ENCODE data around the gene CCSER1. TPM values are rescaled to one million over a fixed set of nuclear protein-coding genes. Genes with fewer than 3 reads are reported as not detected.

CCSER1 gene
- total and polyA plus RNA-seq, 2 donors (not counting 1 experiment from before 2014, with no cell fraction given) = 10.7 to 39.5 TPM

DNA sequence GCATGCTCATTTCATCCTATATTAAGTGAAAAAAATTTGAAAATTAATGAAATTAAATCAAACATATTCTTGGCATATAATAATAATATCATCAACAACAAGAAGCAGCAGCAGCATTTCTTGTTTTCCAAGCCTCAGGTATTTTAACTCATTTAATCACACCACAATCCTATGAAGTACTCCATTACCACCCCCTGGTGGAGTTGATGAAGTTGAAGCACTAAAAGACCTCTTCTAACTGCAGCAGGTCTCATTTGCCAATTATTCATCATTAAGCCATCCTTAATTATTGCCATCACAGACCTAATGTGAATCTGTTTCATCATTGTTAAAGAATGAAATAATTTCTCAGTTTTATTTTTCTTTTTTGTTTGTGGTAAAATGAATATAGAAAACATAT lies 1375.2 kb downstream of the CCSER1 start:
- Mint-ChIP-seq H3K27ac (no peak overlapping the region), H3K27me3 (no peaks in the 10 kb centered on the region), H3K9me3 (ENCODE audit: insufficient read depth) (peaks cover 2% of the 10 kb centered on the region), H3K4me1 (no peaks in the 10 kb centered on the region), H3K4me3 (no peak overlapping the region)
- Histone ChIP-seq H3K4me1 (ENCODE audit: control insufficient read depth in 2 of 2, insufficient read depth in 2 of 2, low read length in 2 of 2) (no peaks in the 10 kb centered on the region), H3K4me2 (replicated peaks; ENCODE audit: low read depth, low read length, poor library complexity, severe bottlenecking) (no peak overlapping the region), H2AFZ (ENCODE audit: insufficient read depth, low read depth, low read length, poor library complexity, severe bottlenecking) (no peak overlapping the region), H3K36me3 (replicated peaks in 1 of 2; ENCODE audit: control extremely low read depth in 1 of 2, control insufficient read depth in 1 of 2, extremely low read depth in 1 of 2, insufficient read depth in 2 of 2, low read length in 1 of 2) (no peaks in the 10 kb centered on the region), H3K27ac (ENCODE audit: low read length in 2 of 2) (no peak overlapping the region), H4K20me1 (ENCODE audit: control insufficient read depth, insufficient read depth, low read length, poor library complexity, severe bottlenecking) (no peaks in the 10 kb centered on the region), H3K4me3 (ENCODE audit: control extremely low read depth in 1 of 5, extremely low read depth in 1 of 5, insufficient read depth in 1 of 5, low read depth in 2 of 5, low read length in 4 of 5) (no peak overlapping the region), H3K9ac (ENCODE audit: low read length) (no peak overlapping the region), H3K9me3 (ENCODE audit: control extremely low read depth in 1 of 3, control insufficient read depth in 2 of 3, insufficient read depth in 1 of 3, low read length in 2 of 3) (peaks cover 0 to 2% (median 0%) of the 10 kb centered on the region in 3 donors), H3K79me2 (ENCODE audit: control insufficient read depth, insufficient read depth, low read length) (no peaks in the 10 kb centered on the region), H3K27me3 (replicated peaks in 1 of 4; ENCODE audit: control extremely low read depth in 1 of 4, control insufficient read depth in 3 of 4, insufficient read depth in 4 of 4, low read length in 3 of 4) (no peaks in the 10 kb centered on the region)
- CTCF ChIA-PET = no interaction called here
- ATAC-seq (ENCODE audit: low read depth) (no peak), DNase-seq (no peak)
- POLR2A ChIA-PET = no interaction called here
- TF ChIP-seq, protein P1, sequence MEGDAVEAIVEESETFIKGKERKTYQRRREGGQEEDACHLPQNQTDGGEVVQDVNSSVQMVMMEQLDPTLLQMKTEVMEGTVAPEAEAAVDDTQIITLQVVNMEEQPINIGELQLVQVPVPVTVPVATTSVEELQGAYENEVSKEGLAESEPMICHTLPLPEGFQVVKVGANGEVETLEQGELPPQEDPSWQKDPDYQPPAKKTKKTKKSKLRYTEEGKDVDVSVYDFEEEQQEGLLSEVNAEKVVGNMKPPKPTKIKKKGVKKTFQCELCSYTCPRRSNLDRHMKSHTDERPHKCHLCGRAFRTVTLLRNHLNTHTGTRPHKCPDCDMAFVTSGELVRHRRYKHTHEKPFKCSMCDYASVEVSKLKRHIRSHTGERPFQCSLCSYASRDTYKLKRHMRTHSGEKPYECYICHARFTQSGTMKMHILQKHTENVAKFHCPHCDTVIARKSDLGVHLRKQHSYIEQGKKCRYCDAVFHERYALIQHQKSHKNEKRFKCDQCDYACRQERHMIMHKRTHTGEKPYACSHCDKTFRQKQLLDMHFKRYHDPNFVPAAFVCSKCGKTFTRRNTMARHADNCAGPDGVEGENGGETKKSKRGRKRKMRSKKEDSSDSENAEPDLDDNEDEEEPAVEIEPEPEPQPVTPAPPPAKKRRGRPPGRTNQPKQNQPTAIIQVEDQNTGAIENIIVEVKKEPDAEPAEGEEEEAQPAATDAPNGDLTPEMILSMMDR (IDR thresholded peaks at IDR 0.05) = no peak
- no peak for TF ChIP-seq EZH2 (IDR thresholded peaks at IDR 0.05; ENCODE audit: borderline replicate concordance, insufficient read depth, low read depth, low read length, poor library complexity, severe bottlenecking)
- intact Hi-C loops (cut with micrococcal nuclease) = no loop called here

DNA sequence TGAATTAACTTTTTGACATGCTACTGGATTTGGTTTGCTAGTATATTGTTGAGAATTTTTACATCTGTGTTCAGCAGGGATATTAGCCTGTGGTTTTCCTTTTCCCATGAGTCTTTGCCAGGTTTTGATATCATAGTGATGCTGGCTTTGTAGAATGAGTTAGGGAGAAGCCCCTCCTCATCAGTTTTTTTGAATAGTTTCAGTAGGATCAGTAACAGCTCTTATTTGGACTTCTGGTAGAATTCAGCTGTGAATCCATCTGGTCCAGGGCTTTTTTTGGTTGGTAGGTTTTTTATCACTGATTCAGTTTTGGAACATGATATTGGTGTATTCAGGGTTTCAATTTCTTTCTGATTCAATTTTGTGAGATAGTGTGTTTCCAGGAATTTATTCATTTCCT lies 1386.1 kb downstream of the CCSER1 start:
- intact Hi-C loops (cut with micrococcal nuclease) = no loop called here
- TF ChIP-seq EZH2 (IDR thresholded peaks at IDR 0.05; ENCODE audit: borderline replicate concordance, insufficient read depth, low read depth, low read length, poor library complexity, severe bottlenecking) = no peak
- TF ChIP-seq, protein P1 (IDR thresholded peaks at IDR 0.05) = no peak
- peaks cover 0 to 6% (median 2%) of the 10 kb centered on the region in 3 donors for H3K9me3 ChIP-seq (ENCODE audit: control extremely low read depth in 1 of 3, control insufficient read depth in 2 of 3, insufficient read depth in 1 of 3, low read length in 2 of 3)
- H3K4me2 ChIP-seq (replicated peaks; ENCODE audit: low read depth, low read length, poor library complexity, severe bottlenecking) = no peak overlapping the region
- H3K27me3 Mint-ChIP-seq = no peaks in the 10 kb centered on the region
- H3K79me2 ChIP-seq (ENCODE audit: control insufficient read depth, insufficient read depth, low read length) = no peaks in the 10 kb centered on the region
- H3K9ac ChIP-seq (ENCODE audit: low read length) = no peak overlapping the region
- CTCF ChIA-PET = no interaction called here
- H3K4me3 Mint-ChIP-seq = no peak overlapping the region
- POLR2A ChIA-PET = no interaction called here
- H4K20me1 ChIP-seq (ENCODE audit: control insufficient read depth, insufficient read depth, low read length, poor library complexity, severe bottlenecking) = no peaks in the 10 kb centered on the region
- no peaks in the 10 kb centered on the region for H3K27me3 ChIP-seq (replicated peaks in 1 of 4; ENCODE audit: control extremely low read depth in 1 of 4, control insufficient read depth in 3 of 4, insufficient read depth in 4 of 4, low read length in 3 of 4)
- no peaks in the 10 kb centered on the region for H3K4me1 ChIP-seq (ENCODE audit: control insufficient read depth in 2 of 2, insufficient read depth in 2 of 2, low read length in 2 of 2)
- no peak overlapping the region for H2AFZ ChIP-seq (ENCODE audit: insufficient read depth, low read depth, low read length, poor library complexity, severe bottlenecking)
- no peak overlapping the region for H3K27ac ChIP-seq (ENCODE audit: low read length in 2 of 2)
- no peak for DNase-seq
- H3K4me1 Mint-ChIP-seq = no peaks in the 10 kb centered on the region
- no peak for ATAC-seq (ENCODE audit: low read depth)
- H3K4me3 ChIP-seq (ENCODE audit: control extremely low read depth in 1 of 5, extremely low read depth in 1 of 5, insufficient read depth in 1 of 5, low read depth in 2 of 5, low read length in 4 of 5) = no peak overlapping the region
- H3K9me3 Mint-ChIP-seq (ENCODE audit: insufficient read depth) = peaks cover 10% of the 10 kb centered on the region
- H3K27ac Mint-ChIP-seq = no peak overlapping the region
- H3K36me3 ChIP-seq (replicated peaks in 1 of 2; ENCODE audit: control extremely low read depth in 1 of 2, control insufficient read depth in 1 of 2, extremely low read depth in 1 of 2, insufficient read depth in 2 of 2, low read length in 1 of 2) = no peaks in the 10 kb centered on the region

Data from B cell (primary cell).